Measurements from ENCODE around the gene TRANK1. TPM values are rescaled to one million over a fixed set of nuclear protein-coding genes. Genes with fewer than 3 reads are reported as not detected.
A peak's percentile ranks its signal among the peaks of the same experiment; 100 is the strongest.

Gene TRANK1
- total and polyA plus RNA-seq, 4 experiments from 2014 or later, result 9.6 to 155 (median 97.3) TPM

DNA sequence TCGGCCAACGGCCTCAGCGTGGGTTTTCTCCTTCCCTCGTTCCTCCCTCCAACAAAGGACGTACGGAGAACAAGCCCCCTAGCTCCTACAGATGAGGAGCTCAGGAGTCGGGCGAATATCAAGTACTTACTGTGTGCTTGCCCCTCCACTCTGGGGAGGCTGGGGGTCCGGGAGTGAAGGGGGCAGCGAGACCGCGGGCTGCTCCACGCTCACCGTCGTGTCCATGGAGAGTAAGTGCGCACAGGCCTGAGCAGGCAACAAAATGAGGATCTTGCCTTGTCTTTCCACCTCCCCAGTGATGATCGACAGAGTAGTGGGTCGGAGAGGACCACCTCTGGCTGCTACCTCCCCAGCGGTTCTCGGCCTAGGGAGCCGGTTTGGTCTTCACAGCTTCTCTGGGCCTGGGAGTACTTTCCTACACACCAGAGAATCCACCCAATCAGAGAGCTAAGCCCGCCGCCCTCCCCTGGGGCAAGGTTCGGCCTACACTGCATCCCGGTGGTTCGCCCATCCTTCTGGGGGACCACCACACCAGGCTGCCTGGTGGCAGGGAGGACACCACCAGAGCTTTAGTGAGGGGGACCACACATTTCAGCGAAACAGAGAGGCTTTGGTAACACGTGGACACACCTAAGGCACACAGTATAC, 603 bp upstream of the TRANK1 start:
- no peak for DNase-seq
- peak overlapping the region; percentile 67 for H3K27ac ChIP-seq (ENCODE audit: low read depth, low read length)
- POLR2A ChIA-PET (ENCODE audit: partially characterized antibody), result interaction anchor here (1.1 to 4.1 kb wide), 13 partner anchors 12 to 82 kb away, joined by 3 to 74 read pairs (median 13); partner anchors contain the start of genes EPM2AIP1 and MLH1

DNA sequence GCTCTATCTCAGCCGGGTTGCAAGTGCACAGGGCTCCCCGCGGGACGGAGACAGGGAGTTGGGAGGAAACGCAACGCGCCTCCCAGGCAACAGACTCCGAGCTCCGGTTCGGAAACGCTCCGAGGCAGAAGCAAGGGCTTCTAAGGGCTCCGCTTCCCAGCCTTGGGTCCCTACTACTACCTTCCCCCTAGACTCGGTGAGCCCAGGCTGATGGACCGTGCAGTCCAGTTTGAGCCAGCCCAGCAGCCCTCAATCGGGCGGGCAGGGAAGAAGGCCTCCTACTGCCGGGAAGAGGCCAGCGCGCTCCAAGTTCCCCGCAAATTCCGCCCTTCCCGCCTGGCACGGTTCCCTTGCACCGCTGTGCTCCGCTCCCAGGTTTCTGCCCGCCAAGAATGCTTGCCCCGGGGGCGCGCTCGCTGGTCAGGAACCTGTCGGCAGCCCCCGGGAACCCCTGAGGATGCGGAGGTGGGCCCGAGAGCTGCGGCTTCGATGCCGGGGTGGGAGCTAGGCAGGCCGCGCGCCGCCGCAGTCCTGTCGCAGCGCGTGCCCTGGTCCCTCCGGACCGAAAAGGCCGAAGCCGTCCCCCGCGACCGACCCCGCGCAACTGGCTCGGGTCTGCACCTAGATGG, 728 bp downstream of the TRANK1 start:
- ChIA-PET POLR2A (ENCODE audit: partially characterized antibody) (interaction anchor here (0.6 to 4.1 kb wide), 21 partner anchors 9 to 80 kb away, joined by 3 to 74 read pairs (median 5); partner anchors contain the start of genes EPM2AIP1 and MLH1), CTCF (ENCODE audit: partially characterized antibody) (interaction anchor here (0.7 to 3.2 kb wide), 10 partner anchors 11 to 76 kb away, joined by 3 to 40 read pairs (median 4); partner anchors contain the start of genes EPM2AIP1 and MLH1)
- H3K9me3 Mint-ChIP-seq, result peaks cover 0 to 21% (median 14%) of the 10 kb centered on the region in 8 donors
- peaks cover 11 to 13% of the 10 kb centered on the region in 2 donors for H3K36me3 Mint-ChIP-seq
- Histone ChIP-seq H3K4me1 (ENCODE audit: insufficient read depth, low read length) (peaks cover 13% of the 10 kb centered on the region), H3K27me3 (ENCODE audit: insufficient read depth, low read length) (no peaks in the 10 kb centered on the region), H3K4me3 (ENCODE audit: low read length in 2 of 2) (peak overlapping the region; percentile 21 to 80), H3K27ac (ENCODE audit: low read depth, low read length) (peak overlapping the region; percentile 67), H3K9me3 (ENCODE audit: control insufficient read depth in 1 of 2, low read length in 2 of 2) (no peaks in the 10 kb centered on the region), H3K36me3 (ENCODE audit: insufficient read depth, low read length) (no peaks in the 10 kb centered on the region)
- H3K27me3 Mint-ChIP-seq, result no peaks in the 10 kb centered on the region
- H3K4me3 Mint-ChIP-seq, result peak overlapping the region; percentile 82 to 90 (median 86)
- peak; percentile 25 to 57 (median 34) for DNase-seq
- H3K4me1 Mint-ChIP-seq, result peaks cover 7 to 43% (median 26%) of the 10 kb centered on the region in 4 donors
- peak overlapping the region; percentile 61 to 87 (median 80) for H3K27ac Mint-ChIP-seq
- intact Hi-C loops (cut with micrococcal nuclease), result loop anchor here (1.0 kb wide), 4 partner anchors 32 to 68 kb away; partner anchors contain the start of genes EPM2AIP1 and MLH1

More for the DNA sequence above, 603 bp upstream of the TRANK1 start:
- Mint-ChIP-seq H3K9me3 (peaks cover 0 to 24% (median 16%) of the 10 kb centered on the region in 8 donors), H3K27me3 (no peaks in the 10 kb centered on the region), H3K4me1 (peaks cover 6 to 42% (median 24%) of the 10 kb centered on the region in 4 donors), H3K4me3 (peak overlapping the region; percentile 84 to 90 (median 88)), H3K27ac (peak overlapping the region; percentile 85 to 94 (median 89)), H3K36me3 (peaks cover 11 to 15% of the 10 kb centered on the region in 2 donors)
- no peaks in the 10 kb centered on the region for H3K27me3 ChIP-seq (ENCODE audit: insufficient read depth, low read length)
- no peaks in the 10 kb centered on the region for H3K9me3 ChIP-seq (ENCODE audit: control insufficient read depth in 1 of 2, low read length in 2 of 2)
- peak overlapping the region; percentile 21 to 80 for H3K4me3 ChIP-seq (ENCODE audit: low read length in 2 of 2)
- peaks cover 13% of the 10 kb centered on the region for H3K4me1 ChIP-seq (ENCODE audit: insufficient read depth, low read length)
- H3K36me3 ChIP-seq (ENCODE audit: insufficient read depth, low read length), result no peaks in the 10 kb centered on the region
- CTCF ChIA-PET (ENCODE audit: partially characterized antibody), result interaction anchor here (0.8 to 3.2 kb wide), 9 partner anchors 13 to 77 kb away, joined by 3 to 40 read pairs (median 4); no protein-coding TSS in a partner anchor
- intact Hi-C loops (cut with micrococcal nuclease), result no loop called here

DNA sequence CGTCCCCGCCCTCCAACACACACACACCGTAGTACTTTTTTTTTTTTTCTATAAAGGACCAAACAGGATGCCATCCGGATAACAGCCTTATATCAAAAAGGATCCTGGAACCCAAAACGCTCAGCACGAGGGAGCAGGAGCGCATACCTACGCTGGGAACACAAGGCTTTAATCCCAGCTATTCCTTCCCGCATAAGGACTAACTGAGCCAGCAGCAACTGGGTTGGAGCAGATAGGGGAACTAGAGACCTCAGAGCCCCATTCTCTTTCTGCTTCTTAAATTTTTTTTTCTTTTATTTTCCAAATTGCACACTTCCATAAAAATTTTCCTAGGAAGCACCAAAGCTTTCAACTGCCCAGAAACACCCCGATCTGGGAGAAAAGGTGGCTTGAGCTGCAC, 1.3 kb downstream of the TRANK1 start:
- peak overlapping the region; percentile 61 to 87 (median 79) for H3K27ac Mint-ChIP-seq
- Histone ChIP-seq H3K27ac (ENCODE audit: low read depth, low read length) (peak overlapping the region; percentile 67), H3K9me3 (ENCODE audit: control insufficient read depth in 1 of 2, low read length in 2 of 2) (no peaks in the 10 kb centered on the region), H3K4me1 (ENCODE audit: insufficient read depth, low read length) (peaks cover 13% of the 10 kb centered on the region), H3K4me3 (ENCODE audit: low read length in 2 of 2) (peak overlapping the region; percentile 21 to 80), H3K36me3 (ENCODE audit: insufficient read depth, low read length) (no peaks in the 10 kb centered on the region), H3K27me3 (ENCODE audit: insufficient read depth, low read length) (no peaks in the 10 kb centered on the region)
- no peaks in the 10 kb centered on the region for H3K27me3 Mint-ChIP-seq
- POLR2A ChIA-PET (ENCODE audit: partially characterized antibody), result interaction anchor here (0.7 to 4.1 kb wide), 13 partner anchors 8 to 71 kb away, joined by 3 to 74 read pairs (median 13); partner anchors contain the start of genes EPM2AIP1 and MLH1
- DNase-seq, result no peak
- H3K9me3 Mint-ChIP-seq, result peaks cover 0 to 18% (median 10%) of the 10 kb centered on the region in 8 donors
- intact Hi-C loops (cut with micrococcal nuclease), result no loop called here
- H3K4me3 Mint-ChIP-seq, result peak overlapping the region; percentile 82 to 90 (median 86)
- peaks cover 9 to 43% (median 26%) of the 10 kb centered on the region in 4 donors for H3K4me1 Mint-ChIP-seq
- H3K36me3 Mint-ChIP-seq, result peaks cover 10 to 11% of the 10 kb centered on the region in 2 donors
- CTCF ChIA-PET (ENCODE audit: partially characterized antibody), result interaction anchor here (1.0 to 3.2 kb wide), 7 partner anchors 11 to 75 kb away, joined by 3 to 40 read pairs (median 6); partner anchors contain the start of genes EPM2AIP1 and MLH1

- Mint-ChIP-seq H3K27me3 (no peaks in the 10 kb centered on the region), H3K27ac (peak overlapping the region in 3 of 7 donors; percentile 15 to 46 (median 46)), H3K4me1 (peaks cover 9 to 45% (median 26%) of the 10 kb centered on the region in 4 donors), H3K4me3 (peak overlapping the region in 4 of 8 donors; percentile 2 to 25 (median 18)), H3K9me3 (peaks cover 0 to 10% (median 4%) of the 10 kb centered on the region in 8 donors), H3K36me3 (peaks cover 5 to 10% of the 10 kb centered on the region in 2 donors)
- H3K27ac ChIP-seq (ENCODE audit: low read depth, low read length), result no peak overlapping the region
- POLR2A ChIA-PET (ENCODE audit: partially characterized antibody), result interaction anchor here (0.6 to 4.1 kb wide), 3 partner anchors 47 to 66 kb away, joined by 3 to 74 read pairs (median 29); partner anchors contain the start of genes EPM2AIP1 and MLH1
- H3K36me3 ChIP-seq (ENCODE audit: insufficient read depth, low read length), result no peaks in the 10 kb centered on the region
- CTCF ChIA-PET (ENCODE audit: partially characterized antibody), result interaction anchor here (0.9 to 1.5 kb wide), 4 partner anchors 20 to 50 kb away, joined by 3 to 4 read pairs (median 4); partner anchors contain the start of genes EPM2AIP1 and MLH1
- H3K27me3 ChIP-seq (ENCODE audit: insufficient read depth, low read length), result no peaks in the 10 kb centered on the region
- DNase-seq, result no peak
- H3K4me1 ChIP-seq (ENCODE audit: insufficient read depth, low read length), result peaks cover 13% of the 10 kb centered on the region
- intact Hi-C loops (cut with micrococcal nuclease), result no loop called here
- no peaks in the 10 kb centered on the region for H3K9me3 ChIP-seq (ENCODE audit: control insufficient read depth in 1 of 2, low read length in 2 of 2)
- no peak overlapping the region for H3K4me3 ChIP-seq (ENCODE audit: low read length in 2 of 2)
Observed at GRCh38 chr3:36942638-36943248, 2.1 kb downstream of the TRANK1 start.

GRCh38 chr3:36941658-36942057, 3.2 kb downstream of the TRANK1 start:
- ChIA-PET POLR2A (ENCODE audit: partially characterized antibody) (interaction anchor here (0.6 kb wide), 1 partner anchor 34 kb away, joined by 3 read pairs; no protein-coding TSS in a partner anchor), CTCF (ENCODE audit: partially characterized antibody) (interaction anchor here (0.7 to 2.6 kb wide), 4 partner anchors 17 to 35 kb away, joined by 3 to 16 read pairs (median 4); no protein-coding TSS in a partner anchor)
- H3K4me1 ChIP-seq (ENCODE audit: insufficient read depth, low read length), result peaks cover 13% of the 10 kb centered on the region
- H3K27ac ChIP-seq (ENCODE audit: low read depth, low read length), result no peak overlapping the region
- H3K36me3 ChIP-seq (ENCODE audit: insufficient read depth, low read length), result no peaks in the 10 kb centered on the region
- H3K27me3 Mint-ChIP-seq, result no peaks in the 10 kb centered on the region
- no peaks in the 10 kb centered on the region for H3K9me3 ChIP-seq (ENCODE audit: control insufficient read depth in 1 of 2, low read length in 2 of 2)
- no peak for DNase-seq
- peak overlapping the region in 3 of 7 donors; percentile 1 to 46 (median 18) for H3K27ac Mint-ChIP-seq
- H3K9me3 Mint-ChIP-seq, result peaks cover 0 to under 1% (median 0%) of the 10 kb centered on the region in 8 donors
- H3K27me3 ChIP-seq (ENCODE audit: insufficient read depth, low read length), result no peaks in the 10 kb centered on the region
- peaks cover 10 to 46% (median 26%) of the 10 kb centered on the region in 4 donors for H3K4me1 Mint-ChIP-seq
- intact Hi-C loops (cut with micrococcal nuclease), result no loop called here
- no peak overlapping the region for H3K4me3 ChIP-seq (ENCODE audit: low read length in 2 of 2)
- H3K36me3 Mint-ChIP-seq, result peaks cover under 1 to 7% of the 10 kb centered on the region in 2 donors
- no peak overlapping the region for H3K4me3 Mint-ChIP-seq

- Histone ChIP-seq H3K36me3 (ENCODE audit: insufficient read depth, low read length) (no peaks in the 10 kb centered on the region), H3K4me3 (ENCODE audit: low read length in 2 of 2) (no peak overlapping the region), H3K27ac (ENCODE audit: low read depth, low read length) (no peak overlapping the region), H3K9me3 (ENCODE audit: control insufficient read depth in 1 of 2, low read length in 2 of 2) (no peaks in the 10 kb centered on the region), H3K4me1 (ENCODE audit: insufficient read depth, low read length) (peaks cover 13% of the 10 kb centered on the region), H3K27me3 (ENCODE audit: insufficient read depth, low read length) (no peaks in the 10 kb centered on the region)
- no peak for DNase-seq
- Mint-ChIP-seq H3K9me3 (no peaks in the 10 kb centered on the region), H3K27me3 (no peaks in the 10 kb centered on the region), H3K36me3 (peaks cover 0 to 7% of the 10 kb centered on the region in 2 donors), H3K4me1 (peaks cover 10 to 46% (median 26%) of the 10 kb centered on the region in 4 donors), H3K4me3 (no peak overlapping the region), H3K27ac (no peak overlapping the region)
- ChIA-PET POLR2A (ENCODE audit: partially characterized antibody) (no interaction called here), CTCF (ENCODE audit: partially characterized antibody) (interaction anchor here (1.4 to 2.6 kb wide), 3 partner anchors 17 to 34 kb away, joined by 4 to 16 read pairs (median 8); no protein-coding TSS in a partner anchor)
- intact Hi-C loops (cut with micrococcal nuclease), result no loop called here
Observed at GRCh38 chr3:36941162-36941561, 3.7 kb downstream of the TRANK1 start.
